Suprapubic skin (tissue), 4 donors: ENCODE data around the gene NAGK.

Experiments used
- CTCF ChIP-seq, 2 donors: fragments of 200-600 bp in 1 of 2; fragments of 450-650 bp in 1 of 2; sonication (generic) in 1 of 2; IDR thresholded peaks; one replicate each; pipeline ENCODE4 v1.5.1; 2016 to 2019; ENCODE audit warnings: antibody characterized with exemption in 2 of 2, mild to moderate bottlenecking in 1 of 2, moderate library complexity in 1 of 2
- POLR2A ChIP-seq, 2 donors: fragments of 450-650 bp; IDR thresholded peaks; one replicate each; pipeline ENCODE4 v1.6.1; 2017; ENCODE audit warnings: antibody characterized with exemption in 2 of 2, mild to moderate bottlenecking in 2 of 2, moderate library complexity in 2 of 2
- POLR2AphosphoS5 ChIP-seq, 3 donors: sonication (generic); formaldehyde crosslinking; IDR thresholded peaks; one replicate each; pipeline ENCODE4 v1.6.1; 2017; ENCODE audit warnings: antibody characterized with exemption in 3 of 3

GRCh38 chr2:71082402-71083252 lies 14.2 kb downstream of the NAGK start:
- TF ChIP-seq CTCF (IDR thresholded peaks at IDR 0.05) (no peak), POLR2A (IDR thresholded peaks at IDR 0.05) (no peak), POLR2AphosphoS5 (IDR thresholded peaks at IDR 0.05) (no peak)
